ENCODE measurements around the gene FGG. TPM values are rescaled to one million over a fixed set of nuclear protein-coding genes. Genes with fewer than 3 reads are reported as not detected.

FGG gene
- total and polyA plus RNA-seq, 2 donors from 2014 or later: 1.8 to 2.8 TPM

DNA sequence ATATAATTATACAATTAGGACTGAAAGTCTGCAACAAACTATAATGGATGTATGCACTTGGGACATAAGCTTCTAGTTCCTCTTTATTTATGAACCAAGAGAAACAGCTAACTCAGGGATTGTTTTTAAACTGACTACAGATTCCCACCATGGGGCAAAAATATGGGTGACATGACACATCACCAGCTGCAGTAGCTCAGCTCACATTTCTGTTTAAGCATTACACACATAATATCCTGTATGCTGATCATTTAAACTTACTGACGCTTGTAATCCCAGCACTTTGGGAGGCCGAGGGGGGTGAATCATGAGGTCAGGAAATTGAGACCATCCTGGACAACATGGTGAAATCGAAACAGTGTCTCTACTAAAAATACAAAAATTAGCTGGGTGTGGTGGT lies 38.1 kb downstream of the FGG start:
- intact Hi-C loops (cut with DNase I): no loop called here
- no peak for DNase-seq
- H3K9me3 ChIP-seq (ENCODE audit: control insufficient read depth in 2 of 3, insufficient read depth in 1 of 3, low read length in 3 of 3): no peaks in the 10 kb centered on the region

DNA sequence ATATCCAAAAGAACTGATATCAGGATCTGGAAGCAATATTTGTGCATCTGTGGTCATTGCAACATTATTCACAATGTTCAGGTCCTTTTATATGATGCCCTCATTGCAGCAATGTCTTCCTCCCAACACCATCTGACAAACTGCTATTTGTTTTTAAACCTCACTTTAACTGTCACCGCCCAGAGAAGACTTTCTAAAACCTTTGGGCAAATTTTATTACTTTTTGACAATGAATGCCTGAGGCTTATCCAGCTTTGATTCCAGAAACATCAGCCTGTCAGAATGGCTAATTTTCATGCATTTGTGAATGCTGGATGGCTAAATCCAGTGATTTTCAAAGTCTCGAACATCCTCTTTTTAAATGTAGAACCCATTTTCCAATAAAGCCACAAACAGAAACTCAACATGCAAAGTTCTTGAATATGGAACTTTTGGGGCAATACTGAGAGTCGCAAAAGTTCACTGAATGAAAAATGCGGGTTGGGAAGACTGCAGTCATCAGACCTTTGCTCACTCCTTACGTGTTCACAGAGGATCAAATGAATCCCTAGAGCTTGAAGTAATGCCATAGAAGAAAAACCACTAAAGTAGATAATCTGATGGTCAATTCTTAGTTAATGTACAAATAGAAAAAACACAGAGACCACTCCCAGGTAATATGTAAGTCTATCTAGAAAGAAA lies 39.1 kb downstream of the FGG start:
- no peak overlapping the region for H3K4me3 ChIP-seq (ENCODE audit: low read length in 3 of 3)
- no peak for DNase-seq
- intact Hi-C loops (cut with DNase I): no loop called here
- TF ChIP-seq, protein P1, sequence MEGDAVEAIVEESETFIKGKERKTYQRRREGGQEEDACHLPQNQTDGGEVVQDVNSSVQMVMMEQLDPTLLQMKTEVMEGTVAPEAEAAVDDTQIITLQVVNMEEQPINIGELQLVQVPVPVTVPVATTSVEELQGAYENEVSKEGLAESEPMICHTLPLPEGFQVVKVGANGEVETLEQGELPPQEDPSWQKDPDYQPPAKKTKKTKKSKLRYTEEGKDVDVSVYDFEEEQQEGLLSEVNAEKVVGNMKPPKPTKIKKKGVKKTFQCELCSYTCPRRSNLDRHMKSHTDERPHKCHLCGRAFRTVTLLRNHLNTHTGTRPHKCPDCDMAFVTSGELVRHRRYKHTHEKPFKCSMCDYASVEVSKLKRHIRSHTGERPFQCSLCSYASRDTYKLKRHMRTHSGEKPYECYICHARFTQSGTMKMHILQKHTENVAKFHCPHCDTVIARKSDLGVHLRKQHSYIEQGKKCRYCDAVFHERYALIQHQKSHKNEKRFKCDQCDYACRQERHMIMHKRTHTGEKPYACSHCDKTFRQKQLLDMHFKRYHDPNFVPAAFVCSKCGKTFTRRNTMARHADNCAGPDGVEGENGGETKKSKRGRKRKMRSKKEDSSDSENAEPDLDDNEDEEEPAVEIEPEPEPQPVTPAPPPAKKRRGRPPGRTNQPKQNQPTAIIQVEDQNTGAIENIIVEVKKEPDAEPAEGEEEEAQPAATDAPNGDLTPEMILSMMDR (IDR thresholded peaks at IDR 0.05; ENCODE audit: borderline replicate concordance, extremely low read depth, insufficient read depth): no peak
- H3K4me1 ChIP-seq (ENCODE audit: control insufficient read depth in 2 of 3, insufficient read depth in 2 of 3, low read depth in 1 of 3, low read length in 3 of 3): no peaks in the 10 kb centered on the region
- H3K9me3 ChIP-seq (ENCODE audit: control insufficient read depth in 2 of 3, insufficient read depth in 1 of 3, low read length in 3 of 3): no peaks in the 10 kb centered on the region
- no peak for FAIRE-seq
- no peaks in the 10 kb centered on the region for H3K36me3 ChIP-seq (ENCODE audit: control insufficient read depth in 2 of 3, insufficient read depth in 3 of 3, low read length in 3 of 3)
- H3K27ac ChIP-seq (ENCODE audit: low read depth in 2 of 2, low read length in 2 of 2): no peak overlapping the region
- H3K27me3 ChIP-seq (ENCODE audit: control insufficient read depth, insufficient read depth, low read length): no peaks in the 10 kb centered on the region
- H3K9ac ChIP-seq (ENCODE audit: low read length in 3 of 3): no peak overlapping the region

More for the DNA sequence above, 38.1 kb downstream of the FGG start:
- H3K27me3 ChIP-seq (ENCODE audit: control insufficient read depth, insufficient read depth, low read length): no peaks in the 10 kb centered on the region
- no peak overlapping the region for H3K4me3 ChIP-seq (ENCODE audit: low read length in 3 of 3)
- FAIRE-seq: no peak
- TF ChIP-seq, protein P1 (IDR thresholded peaks at IDR 0.05; ENCODE audit: borderline replicate concordance, extremely low read depth, insufficient read depth): no peak
- H3K36me3 ChIP-seq (ENCODE audit: control insufficient read depth in 2 of 3, insufficient read depth in 3 of 3, low read length in 3 of 3): no peaks in the 10 kb centered on the region
- H3K27ac ChIP-seq (ENCODE audit: low read depth in 2 of 2, low read length in 2 of 2): no peak overlapping the region
- H3K4me1 ChIP-seq (ENCODE audit: control insufficient read depth in 2 of 3, insufficient read depth in 2 of 3, low read depth in 1 of 3, low read length in 3 of 3): no peaks in the 10 kb centered on the region
- no peak overlapping the region for H3K9ac ChIP-seq (ENCODE audit: low read length in 3 of 3)

DNA sequence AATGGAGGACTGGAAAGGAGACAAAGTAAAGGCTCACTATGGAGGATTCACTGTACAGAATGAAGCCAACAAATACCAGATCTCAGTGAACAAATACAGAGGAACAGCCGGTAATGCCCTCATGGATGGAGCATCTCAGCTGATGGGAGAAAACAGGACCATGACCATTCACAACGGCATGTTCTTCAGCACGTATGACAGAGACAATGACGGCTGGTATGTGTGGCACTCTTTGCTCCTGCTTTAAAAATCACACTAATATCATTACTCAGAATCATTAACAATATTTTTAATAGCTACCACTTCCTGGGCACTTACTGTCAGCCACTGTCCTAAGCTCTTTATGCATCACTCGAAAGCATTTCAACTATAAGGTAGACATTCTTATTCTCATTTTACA lies 42.9 kb downstream of the FGG start:
- intact Hi-C loops (cut with DNase I): no loop called here
- no peak for DNase-seq
- H3K27ac ChIP-seq (ENCODE audit: low read depth in 2 of 2, low read length in 2 of 2): no peak overlapping the region
- no peaks in the 10 kb centered on the region for H3K9me3 ChIP-seq (ENCODE audit: control insufficient read depth in 2 of 3, insufficient read depth in 1 of 3, low read length in 3 of 3)
- no peaks in the 10 kb centered on the region for H3K27me3 ChIP-seq (ENCODE audit: control insufficient read depth, insufficient read depth, low read length)
- no peak for FAIRE-seq
- no peak overlapping the region for H3K4me3 ChIP-seq (ENCODE audit: low read length in 3 of 3)
- H3K36me3 ChIP-seq (ENCODE audit: control insufficient read depth in 2 of 3, insufficient read depth in 3 of 3, low read length in 3 of 3): no peaks in the 10 kb centered on the region
- H3K9ac ChIP-seq (ENCODE audit: low read length in 3 of 3): no peak overlapping the region
- H3K4me1 ChIP-seq (ENCODE audit: control insufficient read depth in 2 of 3, insufficient read depth in 2 of 3, low read depth in 1 of 3, low read length in 3 of 3): no peaks in the 10 kb centered on the region
- TF ChIP-seq, protein P1 (IDR thresholded peaks at IDR 0.05; ENCODE audit: borderline replicate concordance, extremely low read depth, insufficient read depth): no peak

DNA sequence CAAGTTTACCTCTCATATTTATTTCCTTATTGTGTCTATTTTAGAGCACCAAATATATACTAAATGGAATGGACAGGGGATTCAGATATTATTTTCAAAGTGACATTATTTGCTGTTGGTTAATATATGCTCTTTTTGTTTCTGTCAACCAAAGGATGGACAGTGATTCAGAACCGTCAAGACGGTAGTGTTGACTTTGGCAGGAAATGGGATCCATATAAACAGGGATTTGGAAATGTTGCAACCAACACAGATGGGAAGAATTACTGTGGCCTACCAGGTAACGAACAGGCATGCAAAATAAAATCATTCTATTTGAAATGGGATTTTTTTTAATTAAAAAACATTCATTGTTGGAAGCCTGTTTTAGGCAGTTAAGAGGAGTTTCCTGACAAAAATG lies 43.4 kb downstream of the FGG start:
- H3K9ac ChIP-seq (ENCODE audit: low read length in 3 of 3): no peak overlapping the region
- intact Hi-C loops (cut with DNase I): no loop called here
- no peaks in the 10 kb centered on the region for H3K36me3 ChIP-seq (ENCODE audit: control insufficient read depth in 2 of 3, insufficient read depth in 3 of 3, low read length in 3 of 3)
- no peak for DNase-seq
- no peaks in the 10 kb centered on the region for H3K4me1 ChIP-seq (ENCODE audit: control insufficient read depth in 2 of 3, insufficient read depth in 2 of 3, low read depth in 1 of 3, low read length in 3 of 3)
- H3K27ac ChIP-seq (ENCODE audit: low read depth in 2 of 2, low read length in 2 of 2): no peak overlapping the region
- H3K27me3 ChIP-seq (ENCODE audit: control insufficient read depth, insufficient read depth, low read length): no peaks in the 10 kb centered on the region
- H3K4me3 ChIP-seq (ENCODE audit: low read length in 3 of 3): no peak overlapping the region
- FAIRE-seq: no peak
- TF ChIP-seq, protein P1 (IDR thresholded peaks at IDR 0.05; ENCODE audit: borderline replicate concordance, extremely low read depth, insufficient read depth): no peak
- no peaks in the 10 kb centered on the region for H3K9me3 ChIP-seq (ENCODE audit: control insufficient read depth in 2 of 3, insufficient read depth in 1 of 3, low read length in 3 of 3)

Measured in kidney (tissue), 14 donors.